ENCODE data around the gene KIF21B.

KIF21B gene

DNA sequence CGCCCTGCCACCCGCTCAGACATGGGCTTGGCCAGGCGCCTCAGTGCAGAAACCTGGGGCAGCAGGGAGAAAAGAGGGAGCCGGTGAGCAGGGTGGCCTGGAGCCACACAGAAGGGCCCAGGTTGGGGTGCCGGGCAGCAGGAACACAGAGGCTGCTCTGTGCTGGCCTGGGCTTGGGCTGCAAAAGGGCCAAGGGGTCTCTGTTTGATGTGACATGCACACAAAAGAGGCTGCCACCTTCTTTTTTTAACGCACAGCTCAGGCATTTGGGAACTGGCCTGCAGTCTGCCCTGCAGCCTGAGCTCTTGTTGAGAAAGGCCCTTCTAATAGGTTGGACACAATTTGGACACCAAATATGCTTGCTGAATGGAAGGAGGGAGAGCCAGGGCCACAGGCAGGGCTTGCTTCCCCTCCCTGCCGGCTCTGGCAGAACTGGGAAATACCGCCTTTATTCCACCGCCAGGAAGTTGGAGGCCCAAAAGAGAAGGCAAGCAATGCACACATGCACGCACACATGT lies 32.4 kb downstream of the KIF21B start:
- no peak for DNase-seq

GRCh38 chr1:200990114-200990513 lies 33.4 kb downstream of the KIF21B start:
- DNase-seq: no peak

DNA sequence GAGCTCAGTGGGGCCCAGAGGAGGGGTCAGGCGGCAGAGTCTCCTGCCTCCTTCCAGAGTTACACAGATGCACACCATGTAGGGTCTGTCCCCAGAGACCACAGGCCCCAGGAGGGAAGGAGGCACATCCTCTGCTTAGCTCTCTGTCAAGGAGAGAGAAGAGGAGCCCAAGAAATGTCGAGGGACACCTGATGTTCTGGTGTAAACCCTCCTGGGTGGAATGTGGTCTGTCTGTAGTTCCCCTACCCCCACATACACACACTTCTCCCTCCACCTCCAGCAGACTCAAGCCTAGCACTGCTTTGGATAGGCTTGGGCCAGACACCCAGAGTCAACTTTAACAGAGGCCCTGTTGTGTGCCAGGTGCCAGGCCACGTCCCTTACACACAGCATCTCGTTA lies 34.2 kb downstream of the KIF21B start:
- DNase-seq: no peak

DNA sequence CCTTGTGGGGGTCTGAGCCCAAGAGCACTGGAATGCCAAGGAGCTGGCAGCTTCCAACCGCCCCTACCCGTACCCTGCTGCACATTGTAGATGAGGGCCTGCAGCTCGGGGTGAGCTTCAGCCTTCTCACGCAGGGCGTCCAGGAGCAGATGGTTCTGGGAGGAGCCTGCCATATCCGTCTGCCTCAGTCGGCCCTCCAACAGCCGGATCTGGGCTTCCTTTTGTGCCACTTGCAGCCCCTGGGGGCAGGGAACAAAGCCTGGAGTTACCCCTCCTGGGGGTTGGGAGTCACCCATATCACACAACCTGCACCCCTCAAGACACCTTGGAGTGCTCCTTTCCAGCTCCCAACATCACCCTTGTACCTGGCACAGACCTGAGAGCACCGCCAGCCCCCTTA lies 34.8 kb downstream of the KIF21B start:
- DNase-seq: no peak

- no peak for DNase-seq
These were observed 38.0 kb downstream of the KIF21B start for GRCh38 chr1:200985481-200985880.

GRCh38 chr1:200983035-200983561 lies 40.4 kb downstream of the KIF21B start:
- no peak for DNase-seq

- no peak for DNase-seq
These were observed 41.2 kb downstream of the KIF21B start for GRCh38 chr1:200982071-200982945.

DNA sequence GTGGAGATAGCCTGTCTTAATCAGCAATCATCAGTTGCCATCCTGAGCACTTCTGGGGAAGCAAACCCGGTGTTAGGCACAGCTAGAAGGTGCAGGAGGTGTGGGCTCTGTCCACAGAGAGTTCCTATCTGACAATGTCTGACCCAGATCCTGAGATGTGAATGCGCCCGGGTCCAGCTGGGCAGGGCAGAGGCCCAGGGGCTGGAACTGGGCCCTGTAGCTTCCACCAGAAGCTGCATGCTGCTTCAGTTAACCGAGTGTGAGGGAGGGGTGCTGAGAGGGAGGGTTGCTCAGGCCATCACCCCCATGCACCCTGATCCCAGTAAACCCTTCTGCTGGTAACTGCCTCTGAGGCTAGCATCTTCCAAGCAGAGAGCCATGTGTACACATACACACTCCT lies 42.2 kb downstream of the KIF21B start:
- no peak for DNase-seq

DNA sequence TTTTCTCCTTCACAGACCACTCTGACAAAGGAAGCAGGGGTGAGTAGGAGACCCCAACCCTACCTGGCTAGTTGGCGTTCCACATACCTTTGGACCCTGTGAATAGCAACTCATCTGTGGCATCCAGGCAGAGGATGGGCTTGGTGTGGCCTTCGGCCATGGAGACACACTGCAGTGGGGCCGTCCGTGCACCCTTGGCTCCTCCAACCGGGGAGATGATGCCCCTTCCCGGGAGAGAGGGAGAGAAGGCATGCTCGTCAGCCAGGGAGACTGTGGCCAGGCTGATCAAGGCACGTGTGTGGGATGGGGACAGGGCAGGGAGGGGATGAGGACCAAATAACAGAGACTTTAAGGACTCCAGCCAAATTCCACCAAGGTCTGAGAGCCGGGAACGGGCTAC lies 42.6 kb downstream of the KIF21B start:
- no peak for DNase-seq

GRCh38 chr1:200980452-200980772 lies 43.1 kb downstream of the KIF21B start:
- no peak for DNase-seq

DNA sequence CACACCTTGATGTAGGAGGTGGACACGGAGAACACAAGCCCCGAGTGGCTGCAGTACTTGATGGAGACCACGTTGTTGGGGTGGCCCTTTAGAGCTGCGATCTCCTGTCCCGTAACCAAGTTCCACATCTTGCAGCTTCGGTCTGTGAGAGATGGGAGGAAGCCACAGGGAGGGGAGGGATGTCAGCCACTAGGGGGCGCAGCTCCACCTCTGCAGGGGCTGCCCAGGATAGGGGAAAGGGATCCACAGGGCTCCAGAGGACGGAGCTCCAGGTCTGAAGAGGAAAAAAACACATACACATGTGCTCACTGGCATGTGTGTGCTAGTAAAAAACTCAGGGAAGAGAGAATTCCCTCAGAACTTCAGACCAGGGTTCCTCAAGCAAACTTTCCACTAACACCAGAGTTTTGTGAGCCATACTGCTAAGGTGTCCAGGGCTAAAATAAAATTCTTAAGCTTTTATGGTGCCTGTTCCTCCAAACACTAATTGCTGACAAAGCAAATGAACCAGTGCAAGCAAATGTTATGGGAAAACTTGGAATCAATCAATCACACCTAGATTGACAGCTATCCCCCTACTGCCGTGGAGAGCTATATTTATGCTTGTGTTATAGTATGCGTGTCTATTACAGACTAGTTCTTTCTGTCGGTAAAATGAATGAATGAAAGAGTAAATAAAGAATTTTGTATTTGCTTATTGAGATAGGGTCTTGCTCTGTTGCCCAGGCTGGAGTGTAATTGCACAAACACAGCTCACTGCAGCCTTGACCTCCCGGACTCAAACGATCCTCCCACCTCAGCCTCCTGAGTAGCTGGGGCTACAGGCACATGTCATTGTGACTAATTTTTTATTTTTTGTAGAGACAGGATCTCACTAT lies 43.7 kb downstream of the KIF21B start:
- DNase-seq: peak; percentile 58 to 63

GRCh38 chr1:200977071-200977754 lies 46.3 kb downstream of the KIF21B start:
- no peak for DNase-seq

GRCh38 chr1:200976634-200977033 lies 46.9 kb downstream of the KIF21B start:
- DNase-seq: no peak

GRCh38 chr1:200975458-200975857 lies 48.1 kb downstream of the KIF21B start:
- no peak for DNase-seq

GRCh38 chr1:200974711-200975110 lies 48.8 kb downstream of the KIF21B start:
- no peak for DNase-seq

GRCh38 chr1:200973937-200974657 lies 49.4 kb downstream of the KIF21B start:
- no peak for DNase-seq

DNA sequence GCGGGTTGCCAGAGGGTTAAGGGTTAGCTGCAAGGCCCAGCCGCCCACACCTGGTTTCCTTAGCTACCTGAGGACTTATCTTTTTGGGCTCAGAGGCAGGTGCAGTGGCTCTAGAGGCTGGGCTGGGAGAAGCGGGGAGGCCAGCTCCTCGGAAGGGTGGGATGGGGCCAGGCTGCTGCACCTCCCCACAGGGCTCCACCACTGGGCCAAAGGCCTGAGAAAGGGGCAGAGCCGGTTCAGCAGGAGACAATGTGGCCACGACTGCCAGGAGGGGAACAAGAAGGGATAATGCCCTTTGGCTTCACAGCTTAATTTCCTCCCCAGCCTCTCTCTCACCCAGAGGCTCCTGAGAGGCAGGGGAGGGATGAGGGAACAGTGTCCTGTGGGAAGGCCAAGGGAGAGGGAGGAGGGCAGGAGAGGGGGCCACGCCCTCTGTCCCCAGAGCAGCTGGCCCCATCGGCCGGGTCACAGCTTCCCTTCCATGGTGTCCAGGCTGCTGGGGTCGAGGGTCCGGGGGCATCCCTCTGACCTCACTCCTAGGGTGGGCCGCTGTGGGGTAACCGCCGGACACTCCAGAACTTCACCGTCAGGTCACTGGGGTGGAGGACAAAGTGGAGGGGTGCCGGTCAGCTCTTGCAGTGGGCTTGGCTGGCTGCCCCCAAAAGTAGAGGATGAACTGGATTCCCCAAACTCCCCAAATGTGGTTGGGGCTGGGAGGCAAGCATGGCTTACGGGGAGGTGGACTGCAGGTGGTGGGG lies 50.4 kb downstream of the KIF21B start:
- DNase-seq: no peak

DNA sequence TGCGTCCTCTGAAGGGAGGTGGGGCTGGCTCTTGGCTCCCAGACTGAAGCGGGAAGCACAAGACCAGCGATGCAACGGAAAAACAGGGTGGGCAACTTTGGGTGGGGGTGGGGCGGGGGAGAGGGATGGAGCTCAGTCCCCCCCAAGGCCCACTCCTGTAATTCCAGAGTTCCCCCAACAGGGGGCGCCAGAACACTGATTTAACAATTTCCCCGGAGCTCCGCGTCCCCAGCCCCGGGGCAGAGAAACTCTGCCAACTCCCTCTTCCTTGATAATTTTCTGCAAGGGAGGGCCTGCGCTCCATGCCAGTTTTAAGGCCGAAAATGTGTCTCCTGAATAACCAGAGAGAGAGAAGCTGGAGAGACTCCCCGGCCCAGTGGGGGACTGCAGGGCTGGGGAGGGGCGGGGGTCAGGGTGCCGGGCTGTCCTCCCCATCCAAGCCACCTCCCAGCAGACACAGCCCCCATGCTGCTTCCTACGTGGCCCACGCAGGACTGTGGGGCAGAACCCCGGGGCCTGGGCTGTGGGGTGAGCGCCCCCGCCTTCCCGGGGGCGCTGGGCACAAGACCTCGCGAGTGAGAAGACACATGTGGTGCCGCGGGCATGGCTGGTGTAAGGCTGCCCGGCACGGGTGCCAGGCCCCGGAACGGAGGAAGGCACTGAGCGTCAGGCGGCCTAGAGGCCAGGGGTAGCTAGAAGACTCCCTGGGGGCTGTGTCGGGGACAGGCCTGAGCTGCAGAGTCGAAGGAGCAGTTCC lies 51.4 kb downstream of the KIF21B start:
- DNase-seq: peak; percentile 55 to 58

DNA sequence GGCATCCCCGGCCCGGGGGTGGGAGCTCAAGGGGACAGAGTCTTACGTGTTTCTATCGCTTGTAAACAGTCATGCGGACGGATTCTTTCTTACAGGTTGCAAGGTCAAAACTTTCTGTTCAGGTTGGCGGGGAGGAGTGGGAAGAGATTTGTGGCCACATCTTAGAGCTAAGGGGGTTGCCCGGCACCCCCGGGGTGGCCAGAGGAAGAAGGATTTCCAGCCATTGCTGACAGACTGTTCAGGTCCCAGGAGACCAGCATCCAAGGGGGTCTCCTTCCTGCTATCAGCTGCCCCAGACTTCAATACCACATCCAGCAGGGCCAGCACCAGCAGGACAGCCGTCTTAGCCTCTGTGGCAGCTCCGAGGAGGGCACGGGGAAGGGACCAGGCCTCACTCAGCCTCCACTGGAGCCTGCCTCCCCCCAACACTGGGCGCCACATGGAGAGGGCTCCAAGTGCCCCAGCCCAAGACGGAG lies 52.0 kb downstream of the KIF21B start:
- DNase-seq: no peak

- DNase-seq: no peak
These were observed 52.6 kb downstream of the KIF21B start for GRCh38 chr1:200970771-200971427.
